Prostate gland (tissue), 2 donors: ENCODE results near the gene KIF12. TPM values are rescaled to one million over a fixed set of nuclear protein-coding genes. Genes with fewer than 3 reads are reported as not detected.

Experiments
- DNase-seq: peaks from one replicate; pipeline ENCODE4 v3.0.0-alpha.2; 2019; ENCODE audit warnings: low spot score
- H3K27ac ChIP-seq, 2 donors: fragments of 200-600 bp; sonication (generic); 2 replicates each; pipeline ENCODE4 v1.5.1; 2017 to 2019
- H3K27me3 ChIP-seq: fragments of 200-600 bp; sonication (generic); replicated peaks from 2 replicates; pipeline ENCODE4 v1.5.1; 2019; ENCODE audit not compliant: insufficient read depth
- H3K36me3 ChIP-seq, 2 donors: fragments of 200-600 bp; sonication (generic); 1 replicate in 1 of 2; 2 replicates in 1 of 2; pipeline versions ENCODE4 v1.5.1 to v1.8.1; 2017 to 2019
- H3K4me1 ChIP-seq: fragments of 200-600 bp; sonication (generic); replicated peaks from 2 replicates; pipeline ENCODE4 v1.5.1; 2019
- H3K4me3 ChIP-seq, 2 donors: fragments of 200-600 bp; sonication (generic); 2 replicates each; pipeline ENCODE4 v1.5.1; 2017 to 2019
- H3K9me3 ChIP-seq: fragments of 200-600 bp; sonication (generic); 2 replicates; pipeline ENCODE4 v1.5.1; 2017
- POLR2A ChIP-seq: fragments of 450-650 bp; IDR thresholded peaks from one replicate; pipeline ENCODE4 v1.6.1; 2016; ENCODE audit warnings: antibody characterized with exemption, mild to moderate bottlenecking
- POLR2AphosphoS5 ChIP-seq: sonication (generic); formaldehyde crosslinking; IDR thresholded peaks from one replicate; pipeline ENCODE4 v1.6.1; 2017; ENCODE audit warnings: antibody characterized with exemption
- WGBS: methylation state at CpG from one replicate; pipeline ENCODE4 v1.1.5; 2018; 5-methylcytosine and 5-hydroxymethylcytosine counted together
- intact Hi-C: fragments of 100-400 bp; cut with DNase I; formaldehyde crosslinking; loops from one replicate; pipeline ENCODE4 v1.14.2; 2022
- total RNA-seq, 2 donors: library from RNA; depleted of rRNA; stranded (reverse); fragments of >200 nt; gene quantifications; one replicate each; pipeline ENCODE4 v1.1.0, GENCODE V29; 2016
- TF ChIP-seq, protein P1 (sequence below), 4 experiments: fragments of 200-600 bp in 2 of 4; fragments of 450-650 bp in 2 of 4; sonication (generic) in 2 of 4; IDR thresholded peaks; 1 replicate in 3 of 4; 2 replicates in 1 of 4; pipeline ENCODE4 v1.5.1; 2016 to 2019; ENCODE audit warnings: antibody characterized with exemption in 4 of 4, mild to moderate bottlenecking in 2 of 4, moderate library complexity in 2 of 4

The KIF12 gene
- total RNA-seq, 2 donors from 2014 or later, result 8.4 to 21.5 TPM

DNA sequence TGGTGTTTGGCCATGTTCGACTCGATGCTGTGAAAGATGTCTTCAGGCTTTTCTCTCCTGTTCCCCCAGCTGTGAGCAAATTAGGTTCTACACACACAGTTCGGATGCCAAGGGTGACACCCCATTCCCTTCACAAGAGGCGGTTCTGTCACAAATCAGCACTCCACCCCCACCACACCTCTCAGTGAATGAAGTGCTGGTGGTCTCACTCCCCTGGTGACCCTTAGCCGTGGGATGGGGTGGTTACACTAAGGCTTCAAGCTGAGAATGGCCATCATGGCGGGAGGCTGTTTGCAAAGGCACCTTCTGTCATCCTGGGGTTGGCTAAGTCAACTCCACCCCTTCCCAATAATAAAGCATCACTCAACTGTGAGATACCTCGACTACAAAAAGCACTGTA, 47.4 kb downstream of the KIF12 start:
- 78% methylated on average over 7 of the region's 7 CpGs for WGBS
- no peak for DNase-seq

DNA sequence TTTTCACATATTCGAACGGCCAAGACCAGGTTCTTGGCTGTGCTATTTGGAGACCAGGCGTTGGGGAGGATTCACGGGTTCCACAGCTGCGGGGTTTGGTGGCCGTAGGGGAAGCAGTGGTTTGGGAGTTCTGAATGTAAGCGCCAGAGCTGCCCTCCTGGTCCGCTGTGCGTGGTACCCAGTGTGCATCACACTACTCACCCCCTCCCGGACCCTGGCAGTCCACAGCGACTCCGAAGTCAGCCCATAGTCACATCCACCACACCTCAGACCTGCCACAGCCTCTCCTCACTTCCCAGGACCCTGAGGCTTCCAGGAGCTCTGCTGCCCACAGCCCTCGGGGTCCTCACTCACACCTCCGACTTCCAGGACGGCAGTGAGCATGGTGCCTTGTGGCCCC, 47.8 kb downstream of the KIF12 start:
- intact Hi-C loops, result no loop called here
- no peaks in the 10 kb centered on the region for H3K27me3 ChIP-seq

More for the DNA sequence above, 47.4 kb downstream of the KIF12 start:
- Histone ChIP-seq H3K27ac (no peak overlapping the region), H3K36me3 (peaks cover 0 to 10% of the 10 kb centered on the region in 2 donors), H3K4me3 (no peak overlapping the region), H3K9me3 (no peaks in the 10 kb centered on the region), H3K27me3 (no peaks in the 10 kb centered on the region), H3K4me1 (no peaks in the 10 kb centered on the region)
- TF ChIP-seq POLR2A (no peak), POLR2AphosphoS5 (no peak)
- TF ChIP-seq, protein P1, sequence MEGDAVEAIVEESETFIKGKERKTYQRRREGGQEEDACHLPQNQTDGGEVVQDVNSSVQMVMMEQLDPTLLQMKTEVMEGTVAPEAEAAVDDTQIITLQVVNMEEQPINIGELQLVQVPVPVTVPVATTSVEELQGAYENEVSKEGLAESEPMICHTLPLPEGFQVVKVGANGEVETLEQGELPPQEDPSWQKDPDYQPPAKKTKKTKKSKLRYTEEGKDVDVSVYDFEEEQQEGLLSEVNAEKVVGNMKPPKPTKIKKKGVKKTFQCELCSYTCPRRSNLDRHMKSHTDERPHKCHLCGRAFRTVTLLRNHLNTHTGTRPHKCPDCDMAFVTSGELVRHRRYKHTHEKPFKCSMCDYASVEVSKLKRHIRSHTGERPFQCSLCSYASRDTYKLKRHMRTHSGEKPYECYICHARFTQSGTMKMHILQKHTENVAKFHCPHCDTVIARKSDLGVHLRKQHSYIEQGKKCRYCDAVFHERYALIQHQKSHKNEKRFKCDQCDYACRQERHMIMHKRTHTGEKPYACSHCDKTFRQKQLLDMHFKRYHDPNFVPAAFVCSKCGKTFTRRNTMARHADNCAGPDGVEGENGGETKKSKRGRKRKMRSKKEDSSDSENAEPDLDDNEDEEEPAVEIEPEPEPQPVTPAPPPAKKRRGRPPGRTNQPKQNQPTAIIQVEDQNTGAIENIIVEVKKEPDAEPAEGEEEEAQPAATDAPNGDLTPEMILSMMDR (IDR thresholded peaks at IDR 0.05), result no peak
- intact Hi-C loops, result no loop called here

DNA sequence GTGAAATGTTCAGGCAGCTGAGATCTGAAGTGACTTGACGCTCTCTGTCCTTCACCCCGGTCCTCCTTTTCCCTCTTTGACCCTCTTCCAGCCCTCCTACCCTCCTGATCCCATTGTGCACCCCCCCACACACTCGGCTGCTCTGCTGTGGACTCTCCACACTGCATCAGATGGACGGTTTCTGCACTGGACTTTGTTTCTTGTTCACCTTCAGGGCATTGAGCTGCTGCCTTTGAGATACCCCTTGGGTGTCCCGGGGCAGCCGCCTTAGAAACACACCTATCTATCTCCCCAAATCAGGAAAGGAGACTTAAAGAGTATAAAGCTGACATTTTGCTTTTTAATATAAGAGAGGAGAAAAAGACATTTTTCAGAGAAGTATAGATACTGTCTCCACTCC, 48.4 kb downstream of the KIF12 start:
- Histone ChIP-seq H3K36me3 (peaks cover 0 to 10% of the 10 kb centered on the region in 2 donors), H3K9me3 (no peaks in the 10 kb centered on the region), H3K27ac (no peak overlapping the region), H3K4me3 (no peak overlapping the region), H3K4me1 (no peaks in the 10 kb centered on the region), H3K27me3 (no peaks in the 10 kb centered on the region)
- 92% methylated on average over 6 of the region's 6 CpGs for WGBS
- no peak for DNase-seq
- intact Hi-C loops, result no loop called here
- TF ChIP-seq POLR2A (no peak), POLR2AphosphoS5 (no peak)
- TF ChIP-seq, protein P1 (IDR thresholded peaks at IDR 0.05), result no peak

More for the DNA sequence above, 47.8 kb downstream of the KIF12 start:
- Histone ChIP-seq H3K36me3 (peaks cover 0 to 10% of the 10 kb centered on the region in 2 donors), H3K27ac (no peak overlapping the region), H3K4me3 (no peak overlapping the region), H3K9me3 (no peaks in the 10 kb centered on the region), H3K4me1 (no peaks in the 10 kb centered on the region)
- TF ChIP-seq POLR2AphosphoS5, result no peak
- no peak for TF ChIP-seq POLR2A
- TF ChIP-seq, protein P1 (IDR thresholded peaks at IDR 0.05), result no peak
- WGBS, result 95% methylated on average over 15 of the region's 15 CpGs
- no peak for DNase-seq

DNA sequence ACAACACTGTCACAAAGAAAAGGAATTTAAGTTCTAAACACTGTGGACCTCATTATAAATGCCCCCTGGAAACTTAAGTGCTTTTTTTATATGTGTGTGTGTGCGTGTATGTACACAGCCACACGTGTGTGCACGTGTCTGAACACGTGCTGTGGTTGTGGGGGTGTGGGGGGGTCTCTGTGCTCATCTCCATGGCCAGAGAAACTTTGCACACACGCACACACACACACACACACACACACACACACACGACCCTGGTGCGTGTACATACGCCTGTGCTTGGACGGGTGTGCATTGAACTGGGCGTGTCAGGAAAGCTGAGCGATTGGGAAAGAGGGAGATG, 48.9 kb downstream of the KIF12 start:
- WGBS, result 83% methylated on average over 11 of the region's 11 CpGs

More for the DNA sequence above, 48.9 kb downstream of the KIF12 start:
- DNase-seq, result no peak
- Histone ChIP-seq H3K4me3 (no peak overlapping the region), H3K4me1 (no peaks in the 10 kb centered on the region), H3K36me3 (peaks cover 0 to 10% of the 10 kb centered on the region in 2 donors), H3K9me3 (no peaks in the 10 kb centered on the region), H3K27ac (no peak overlapping the region), H3K27me3 (no peaks in the 10 kb centered on the region)
- intact Hi-C loops, result no loop called here
- no peak for TF ChIP-seq POLR2AphosphoS5
- TF ChIP-seq, protein P1 (IDR thresholded peaks at IDR 0.05), result no peak
- TF ChIP-seq POLR2A, result no peak
